ENCODE data around the gene KIF23.
A peak's percentile ranks its signal among the peaks of the same experiment; 100 is the strongest.
"Not testable (repeated sequence)": the region's sequence is repeated elsewhere in the genome, so short reads cannot be mapped to it uniquely, and the experiment has no call there.

The KIF23 gene

DNA sequence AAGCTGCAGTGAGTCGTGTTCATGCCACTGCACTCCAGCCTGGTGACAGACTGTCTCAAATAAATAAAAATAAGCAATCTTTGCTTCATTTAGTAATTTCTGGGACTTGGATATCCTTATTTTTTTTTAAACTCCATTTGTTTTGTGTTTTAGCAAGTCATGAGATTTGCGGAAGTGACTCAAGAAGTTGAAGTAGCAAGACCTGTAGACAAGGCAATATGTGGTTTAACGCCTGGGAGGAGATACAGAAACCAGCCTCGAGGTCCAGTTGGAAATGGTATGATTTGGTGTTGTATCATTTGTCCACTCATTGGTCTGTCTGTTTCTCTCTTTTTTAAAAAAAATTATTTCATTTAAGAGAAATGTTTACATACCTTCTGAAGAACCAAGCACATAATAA, 21.8 kb downstream of the KIF23 start:
- no peak for DNase-seq (ENCODE audit: low read depth)

DNA sequence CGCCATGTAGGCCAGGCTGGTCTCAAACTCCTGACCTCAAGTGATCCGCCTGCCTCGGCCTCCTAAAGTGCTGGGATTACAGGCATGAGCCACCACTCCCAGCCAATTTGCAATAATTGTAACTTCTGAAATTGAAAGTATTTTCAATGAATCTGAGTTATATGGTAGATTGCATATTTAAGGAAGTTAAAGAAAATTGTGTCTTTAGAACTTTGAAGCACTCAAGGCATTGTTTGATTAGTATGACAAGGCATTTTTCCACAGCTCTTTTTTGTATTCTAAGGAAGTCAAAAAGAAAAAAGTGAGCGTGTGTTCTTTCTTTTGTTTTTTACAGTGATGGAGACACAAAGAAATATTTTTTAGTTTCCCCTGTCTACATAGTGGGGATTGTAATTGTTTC, 22.8 kb downstream of the KIF23 start:
- DNase-seq (ENCODE audit: low read depth) = no peak

DNA sequence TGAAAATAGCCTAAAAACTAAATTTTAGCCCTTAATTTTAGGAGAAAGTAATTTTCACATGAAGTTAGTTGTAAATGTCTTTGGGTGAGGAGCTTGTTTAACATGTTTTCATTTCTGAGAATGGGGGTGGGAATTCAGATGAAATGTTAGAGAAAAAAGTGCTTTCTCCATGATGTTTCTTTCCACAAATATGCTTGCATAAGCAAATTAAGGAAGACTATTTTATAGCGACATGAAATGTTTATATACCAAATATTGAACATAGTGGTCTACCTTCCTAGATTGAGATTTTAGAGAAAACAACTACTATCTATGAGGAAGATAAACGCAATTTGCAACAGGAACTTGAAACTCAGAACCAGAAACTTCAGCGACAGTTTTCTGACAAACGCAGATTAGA, 25.5 kb downstream of the KIF23 start:
- no peak for DNase-seq (ENCODE audit: low read depth)

DNA sequence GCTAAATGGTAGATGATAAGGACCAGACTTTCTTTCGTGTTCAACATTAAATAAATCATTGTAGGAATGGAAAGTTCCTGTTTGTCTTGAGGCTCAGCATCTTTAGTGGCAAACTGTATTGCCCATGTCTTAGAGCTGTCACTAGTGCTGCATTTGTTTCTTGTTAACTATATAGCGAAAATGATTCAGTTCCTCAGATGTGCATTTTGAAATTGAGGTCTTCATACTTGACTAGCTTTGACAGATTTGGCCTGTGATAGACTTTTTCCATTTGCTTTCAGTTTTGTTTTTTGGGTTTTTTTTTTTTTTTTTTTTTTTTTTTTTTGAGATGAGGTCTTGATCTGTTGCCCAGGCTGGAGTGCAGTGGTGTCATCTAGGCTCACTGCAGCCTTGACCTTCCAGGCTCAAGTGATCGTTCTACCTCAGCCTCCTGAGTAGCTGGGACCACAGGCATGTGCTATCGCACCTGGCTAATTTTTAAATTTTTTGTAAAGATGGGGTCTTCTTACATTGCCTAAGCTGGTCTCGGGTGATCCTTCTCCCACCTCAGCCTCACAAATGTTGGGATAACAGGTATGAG, 29.0 kb downstream of the KIF23 start:
- no peak for DNase-seq (ENCODE audit: low read depth)

DNA sequence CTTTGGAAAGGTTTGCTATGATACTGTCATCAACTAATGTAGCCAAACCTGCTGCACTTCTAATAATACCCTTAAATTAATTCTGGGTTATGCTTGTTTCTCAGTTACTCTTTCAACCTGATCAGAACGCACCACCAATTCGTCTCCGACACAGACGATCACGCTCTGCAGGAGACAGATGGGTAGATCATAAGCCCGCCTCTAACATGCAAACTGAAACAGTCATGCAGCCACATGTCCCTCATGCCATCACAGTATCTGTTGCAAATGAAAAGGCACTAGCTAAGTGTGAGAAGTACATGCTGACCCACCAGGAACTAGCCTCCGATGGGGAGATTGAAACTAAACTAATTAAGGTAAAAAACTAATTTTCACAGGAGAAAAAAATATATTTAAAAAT, 30.5 kb downstream of the KIF23 start:
- no peak for DNase-seq (ENCODE audit: low read depth)

DNA sequence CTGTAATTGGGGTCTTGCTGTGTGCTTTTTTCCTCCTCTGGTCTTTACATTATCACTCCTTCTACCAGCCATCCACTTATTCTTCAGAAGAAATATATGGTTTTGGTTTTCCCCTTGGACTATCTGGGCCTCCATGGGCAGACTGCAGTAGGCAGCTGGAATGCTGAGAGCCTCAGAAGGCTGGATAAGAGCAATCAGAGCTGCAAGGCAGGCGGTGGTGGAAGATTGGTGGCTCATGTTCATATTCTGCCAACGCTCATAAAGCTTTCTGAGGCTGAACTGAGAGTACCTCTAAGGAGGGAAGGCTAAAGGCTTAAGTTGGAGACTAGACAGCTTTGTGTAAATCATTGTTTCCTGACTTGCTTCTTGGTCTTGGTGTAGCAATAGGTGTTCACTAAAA, 32.8 kb downstream of the KIF23 start:
- DNase-seq (ENCODE audit: low read depth) = no peak

DNA sequence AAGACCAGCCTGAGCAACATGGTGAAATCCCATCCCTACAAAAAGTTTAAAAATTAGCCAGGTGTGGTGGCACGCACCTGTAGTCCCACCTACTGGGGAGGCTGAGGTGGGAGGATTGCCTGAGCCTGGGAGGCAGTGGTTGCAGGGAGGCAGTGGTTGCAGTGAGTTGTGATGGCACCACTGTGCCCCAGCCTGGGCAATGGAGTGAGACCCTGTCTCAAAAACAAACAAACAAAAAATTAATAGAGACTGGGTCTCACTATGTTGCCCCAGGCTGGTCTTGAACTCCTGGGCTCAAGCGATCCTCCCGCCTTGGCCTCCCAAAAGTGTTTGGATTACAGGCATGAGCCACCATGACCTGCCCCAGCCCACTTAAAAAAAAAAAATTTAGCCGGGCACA, 36.1 kb downstream of the KIF23 start:
- DNase-seq (ENCODE audit: low read depth) = not testable (repeated sequence)

- DNase-seq (ENCODE audit: low read depth) = no peak
These were observed 37.0 kb downstream of the KIF23 start for GRCh38 chr15:69450968-69451695.

DNA sequence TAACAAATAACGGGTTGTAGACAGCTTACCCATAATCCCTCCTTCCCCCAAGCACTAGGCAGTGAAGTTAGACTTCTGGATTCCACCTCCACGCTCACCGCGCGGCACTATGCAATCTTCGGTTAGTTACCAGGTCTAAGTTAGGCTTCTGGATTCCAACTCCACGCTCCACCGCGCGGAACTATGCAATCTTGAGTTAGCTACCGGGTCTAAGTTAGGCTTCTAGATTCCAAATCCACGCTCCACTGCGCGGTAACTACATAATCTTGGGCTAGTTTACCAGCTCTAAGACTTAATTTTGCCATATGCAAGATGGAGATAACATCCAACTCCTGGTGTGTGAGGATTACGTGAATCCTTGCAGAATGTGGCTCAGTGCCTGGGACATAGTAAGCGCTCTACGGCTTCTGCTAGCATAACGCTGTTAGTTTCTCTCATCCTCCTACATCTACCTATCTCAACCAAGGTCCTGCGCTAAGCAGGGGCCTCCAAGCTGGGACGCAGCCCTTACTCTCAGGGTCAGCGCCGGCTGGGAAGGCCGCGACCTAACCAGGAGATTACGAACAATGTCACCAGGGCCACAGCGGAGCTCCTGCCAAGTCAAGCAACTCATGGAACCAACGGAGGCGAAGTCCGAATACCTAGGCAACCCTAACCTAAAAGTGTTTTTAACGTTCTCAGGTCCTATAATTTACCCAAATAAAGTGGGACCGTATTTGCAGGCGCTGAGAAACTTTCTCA, 38.0 kb downstream of the KIF23 start:
- no peak for DNase-seq (ENCODE audit: low read depth)

GRCh38 chr15:69452692-69453521, 38.8 kb downstream of the KIF23 start, which contains the start of gene RPLP1:
TSS of gene RPLP1 (plus strand) at chr15:69452818. CDS start at chr15:69452949, 131 bp downstream.
- peak; percentile 93 for DNase-seq (ENCODE audit: low read depth)

GRCh38 chr15:69454953-69455352, 40.8 kb downstream of the KIF23 start:
- DNase-seq (ENCODE audit: low read depth) = no peak

DNA sequence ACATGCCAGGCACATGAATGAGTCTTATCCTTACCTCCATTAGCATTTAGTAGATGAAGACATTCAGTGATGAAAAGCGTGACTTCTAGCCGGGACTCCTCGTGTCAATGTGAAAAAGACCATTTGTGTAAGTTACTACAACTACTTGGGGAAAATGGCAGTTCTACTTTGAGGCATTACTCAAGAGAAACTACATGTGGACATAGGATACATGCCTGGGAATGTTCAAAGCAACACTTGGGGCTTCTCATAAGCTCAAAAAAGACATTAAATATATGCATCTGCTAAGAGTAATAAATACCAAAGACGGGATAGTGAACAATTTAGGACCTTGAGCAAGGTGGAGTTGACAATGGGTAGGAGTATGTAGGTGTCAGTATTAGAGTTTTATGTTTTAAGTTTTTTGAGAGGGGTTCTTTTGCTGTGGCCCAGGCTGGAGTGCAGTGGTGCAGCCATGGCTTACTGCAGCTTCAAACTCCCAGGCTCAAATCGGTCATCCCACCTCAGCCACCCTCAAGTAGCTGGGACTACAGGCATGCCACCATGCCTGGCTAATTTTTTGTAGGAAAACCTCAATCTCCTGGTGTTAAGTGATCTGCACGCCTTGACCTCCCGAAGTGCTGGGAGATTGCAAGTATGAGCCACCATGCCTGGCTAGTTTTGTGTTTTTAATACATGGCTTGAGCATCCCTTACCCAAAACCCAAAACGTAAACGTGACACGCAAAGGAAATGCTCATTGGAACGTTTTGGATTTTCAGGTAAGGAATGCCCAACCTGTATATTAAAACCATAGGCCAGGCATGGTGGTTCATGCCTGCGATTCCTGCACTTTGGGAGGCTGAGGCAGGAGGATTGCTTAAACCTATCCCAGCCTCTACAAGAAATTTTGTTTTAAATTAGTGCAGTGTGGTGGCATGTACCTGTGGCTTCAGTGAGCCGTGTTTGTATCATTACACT, 42.3 kb downstream of the KIF23 start:
- DNase-seq (ENCODE audit: low read depth) = no peak

DNA sequence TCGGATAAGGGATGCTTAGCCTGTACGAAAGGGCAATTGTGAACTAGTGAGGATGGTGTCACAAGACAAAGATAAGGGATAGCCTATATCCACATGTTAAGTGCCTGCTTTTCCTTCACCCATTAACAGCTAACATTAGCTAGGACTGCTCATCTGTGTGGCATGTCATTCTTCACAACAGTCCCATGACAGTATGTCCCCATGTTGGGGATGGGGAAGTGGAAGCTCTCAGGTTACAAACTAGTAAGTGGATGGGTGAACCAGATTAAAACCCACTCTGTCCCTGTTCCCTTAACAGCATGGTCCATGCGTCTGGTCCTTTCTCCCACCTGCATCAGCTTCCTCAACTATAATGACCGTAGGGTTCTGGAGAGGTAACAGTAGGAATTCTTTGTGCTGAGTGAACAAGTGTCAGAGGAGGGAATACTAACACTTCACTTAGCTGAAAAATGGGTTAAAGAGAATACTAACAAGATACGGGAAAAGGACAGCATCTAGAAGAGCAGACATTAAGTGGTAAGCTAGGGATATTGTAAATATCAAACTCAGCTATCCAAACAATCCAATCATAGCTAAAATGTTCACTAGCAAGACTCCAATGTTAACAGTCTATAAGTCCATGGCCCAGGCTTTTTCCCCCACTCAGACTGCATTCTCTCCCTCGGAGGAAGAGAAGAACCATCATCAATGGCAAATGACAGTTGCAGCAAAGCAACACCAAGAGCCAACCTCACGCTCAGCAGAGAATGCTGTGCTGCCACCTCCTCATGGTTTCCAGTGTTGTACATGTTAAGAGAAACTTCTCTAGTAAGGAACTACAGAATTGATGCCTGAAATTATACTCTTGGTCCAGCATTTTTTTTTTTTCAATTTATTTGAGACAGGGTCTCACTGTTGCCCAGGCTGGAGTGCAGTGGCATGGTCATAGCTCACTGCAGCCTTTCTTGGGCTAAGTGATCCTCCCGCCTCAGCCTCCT, 43.4 kb downstream of the KIF23 start:
- no peak for DNase-seq (ENCODE audit: low read depth)

DNA sequence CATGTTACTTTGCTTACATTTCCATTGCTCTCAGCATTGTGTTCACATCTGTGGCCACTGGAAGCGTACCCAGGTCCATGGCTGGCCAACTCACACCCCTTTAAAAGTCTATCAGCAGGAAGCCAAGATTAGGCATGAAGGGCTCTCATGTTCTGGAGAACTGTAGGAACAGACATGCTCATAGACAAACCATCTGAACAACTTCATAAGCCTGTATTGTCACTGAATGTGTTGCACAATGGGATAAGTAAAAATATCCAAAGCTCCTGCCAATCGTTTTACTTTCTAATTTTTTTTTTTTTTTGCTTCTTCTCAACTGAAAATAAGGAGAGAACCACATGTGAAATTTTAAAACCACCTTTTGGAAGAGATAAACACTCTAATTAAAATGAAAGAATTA, 44.9 kb downstream of the KIF23 start:
- DNase-seq (ENCODE audit: low read depth) = no peak

GRCh38 chr15:69460481-69460880, 46.3 kb downstream of the KIF23 start:
- no peak for DNase-seq (ENCODE audit: low read depth)

DNA sequence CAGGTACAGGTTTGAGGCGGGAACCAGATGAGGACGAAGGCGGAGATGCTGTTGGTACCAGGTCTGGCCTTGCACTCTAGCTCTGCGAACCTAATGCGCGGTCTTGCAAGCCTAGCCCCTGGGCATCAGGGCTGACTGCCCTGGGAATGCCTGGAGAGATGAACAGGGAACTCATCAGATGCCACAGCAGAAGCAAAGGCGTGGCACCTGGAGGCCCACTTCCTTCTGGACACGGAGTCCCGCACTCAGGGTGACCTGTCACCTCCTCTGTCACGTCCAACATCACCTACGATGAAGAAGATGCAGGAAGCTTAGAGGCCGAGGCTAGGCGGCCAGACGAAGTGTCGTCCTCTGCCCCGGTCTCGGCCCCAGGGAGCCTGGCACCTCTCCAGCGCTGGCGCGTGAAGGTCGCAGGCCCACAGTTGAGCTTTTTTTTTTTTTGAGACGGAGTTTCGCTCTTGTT, 47.9 kb downstream of the KIF23 start:
- DNase-seq (ENCODE audit: low read depth) = no peak

DNA sequence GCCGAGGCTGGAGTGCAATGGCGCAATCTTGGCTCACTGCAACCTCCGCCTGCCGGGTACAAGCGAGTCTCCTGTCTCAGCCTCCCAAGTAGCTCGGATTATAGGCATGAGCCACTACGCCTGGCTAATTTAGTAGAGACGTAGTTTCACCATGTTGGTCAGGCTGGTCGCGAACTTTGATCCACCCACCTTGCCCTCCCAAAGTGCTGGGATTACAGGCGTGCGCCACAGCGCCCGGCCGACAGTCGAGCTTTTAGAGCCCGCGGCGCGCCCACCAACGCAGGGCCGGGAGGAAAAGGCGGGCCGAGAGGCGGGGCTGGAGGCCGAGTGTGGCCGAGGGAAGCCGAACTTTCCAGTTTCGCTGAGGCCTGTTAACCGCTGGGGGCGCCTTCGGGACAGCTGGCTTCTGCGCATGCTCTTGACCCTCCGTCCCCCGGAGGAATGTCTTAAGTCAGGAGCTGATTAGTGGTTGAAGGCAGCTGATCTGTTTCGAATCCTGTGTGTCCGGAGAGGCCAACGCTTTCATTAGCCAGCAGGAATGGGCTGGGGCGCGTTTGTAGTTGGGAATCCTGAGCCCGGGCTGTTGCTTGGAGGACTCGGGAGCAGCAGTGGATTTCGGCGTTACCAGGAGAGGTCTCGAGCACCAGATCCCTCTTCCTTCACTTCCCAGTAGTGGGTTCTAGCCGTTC, 48.5 kb downstream of the KIF23 start:
- DNase-seq (ENCODE audit: low read depth) = peak; percentile 89

- DNase-seq (ENCODE audit: low read depth) = no peak
These were observed 49.1 kb downstream of the KIF23 start for GRCh38 chr15:69463182-69463756.

DNA sequence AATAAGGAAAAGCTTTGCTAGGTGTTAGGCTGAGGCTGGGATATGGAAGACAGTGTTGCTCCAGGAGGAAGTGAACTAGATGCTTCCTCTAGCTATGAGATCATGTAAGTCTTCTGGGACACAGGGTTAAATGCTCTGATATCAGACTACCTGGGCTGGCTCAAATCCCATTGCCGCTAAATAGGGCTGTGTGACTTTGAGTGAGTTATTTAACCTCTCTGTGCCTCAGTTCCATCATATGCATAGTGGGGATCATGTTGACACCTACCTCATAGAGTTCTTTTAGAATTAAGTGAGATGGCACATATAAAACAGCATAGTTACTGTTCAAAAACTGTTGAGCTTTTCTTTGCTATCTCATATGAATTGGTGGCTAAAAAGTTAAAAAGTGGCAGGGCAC, 51.1 kb downstream of the KIF23 start:
- DNase-seq (ENCODE audit: low read depth) = no peak

Data from stimulated activated CD4-positive, alpha-beta T cell treated with anti-CD3 and anti-CD28 coated beads, Interleukin-2, amount 100 ng/mL, for 4 hours (primary cell).